HepG2 (cell line): ENCODE data around the gene METAP1D. TPM values are rescaled to one million over a fixed set of nuclear protein-coding genes. Genes with fewer than 3 reads are reported as not detected.

ENCODE experiments used
- ATF4 ChIP-seq, 2 experiments: fragments of 450-650 bp in 1 of 2; sonication (generic) in 1 of 2; formaldehyde crosslinking; IDR thresholded peaks; 2 replicates each; pipeline versions ENCODE4 v1.5.0 to v1.8.0; 2020 to 2022; ENCODE audit warnings: mild to moderate bottlenecking in 1 of 2, missing genetic modification reagents in 1 of 2
- CSRNP1 ChIP-seq: sonication (generic); formaldehyde crosslinking; IDR thresholded peaks from 2 replicates; pipeline ENCODE4 v1.8.1; 2023; ENCODE audit warnings: mild to moderate bottlenecking, missing genetic modification reagents
- GABPB1 ChIP-seq: IDR thresholded peaks from 2 replicates; pipeline ENCODE4 v1.6.1; 2016; ENCODE audit warnings: mild to moderate bottlenecking, missing genetic modification reagents, moderate library complexity, missing compliant biosample characterization
- GMEB2 ChIP-seq: IDR thresholded peaks from 2 replicates; pipeline ENCODE4 v1.6.1; 2016; ENCODE audit warnings: missing biosample characterization, missing genetic modification reagents, low read depth
- HNF1B ChIP-seq: sonication (generic); formaldehyde crosslinking; IDR thresholded peaks from 2 replicates; pipeline ENCODE4 v1.5.1; 2020; ENCODE audit warnings: mild to moderate bottlenecking, moderate library complexity, missing genetic modification reagents
- RARA ChIP-seq: IDR thresholded peaks from 2 replicates; pipeline ENCODE4 v1.6.1; 2016; ENCODE audit warnings: missing genetic modification reagents, missing compliant biosample characterization
- RFX3 ChIP-seq: IDR thresholded peaks from 2 replicates; pipeline ENCODE4 v1.6.1; 2016; ENCODE audit warnings: missing biosample characterization, missing genetic modification reagents
- RFXANK ChIP-seq: IDR thresholded peaks from 2 replicates; pipeline ENCODE4 v1.6.1; 2016
- SUZ12 ChIP-seq: fragments of 150-350 bp; IDR thresholded peaks from 2 replicates; pipeline ENCODE4 v1.6.1; 2014; ENCODE audit warnings: low read depth, low read length
- TMF1 ChIP-seq: sonication (generic); formaldehyde crosslinking; IDR thresholded peaks from 2 replicates; pipeline ENCODE4 v1.8.1; 2022; ENCODE audit warnings: low read depth, missing genetic modification reagents
- ZBTB10 ChIP-seq: sonication (generic); formaldehyde crosslinking; IDR thresholded peaks from 2 replicates; pipeline ENCODE4 v1.4.0; 2020; ENCODE audit warnings: missing genetic modification reagents, borderline replicate concordance
- ZFP36 ChIP-seq: fragments of 150-350 bp; IDR thresholded peaks from 2 replicates; pipeline ENCODE4 v1.6.1; 2018; ENCODE audit warnings: borderline replicate concordance, low read length, low read depth; ENCODE audit not compliant: partially characterized antibody
- ZFX ChIP-seq: sonication (generic); formaldehyde crosslinking; IDR thresholded peaks from 2 replicates; pipeline ENCODE4 v1.4.0; 2020; ENCODE audit warnings: mild to moderate bottlenecking, low read depth, missing genetic modification reagents, moderate library complexity
- ZNF552 ChIP-seq: sonication (generic); formaldehyde crosslinking; IDR thresholded peaks from 2 replicates; pipeline ENCODE4 v1.9.0; 2022; ENCODE audit warnings: missing genetic modification reagents, mild to moderate bottlenecking, borderline replicate concordance
- ZNF607 ChIP-seq: sonication (generic); formaldehyde crosslinking; IDR thresholded peaks from 2 replicates; pipeline ENCODE4 v1.5.1; 2020; ENCODE audit warnings: missing genetic modification reagents, mild to moderate bottlenecking, borderline replicate concordance
- ZNF639 ChIP-seq: conservative IDR thresholded peaks from 2 replicates; pipeline ENCODE4 v1.6.1; 2018; ENCODE audit warnings: missing genetic modification reagents
- ZNF781 ChIP-seq: sonication (generic); formaldehyde crosslinking; IDR thresholded peaks from 2 replicates; pipeline ENCODE4 v1.5.1; 2020; ENCODE audit warnings: borderline replicate concordance, mild to moderate bottlenecking, missing genetic modification reagents; ENCODE audit errors: not compliant biosample characterization
- ZNF788 ChIP-seq: sonication (generic); formaldehyde crosslinking; IDR thresholded peaks from 2 replicates; pipeline ENCODE4 v1.5.0; 2020; ENCODE audit warnings: mild to moderate bottlenecking, missing genetic modification reagents, borderline replicate concordance
- polyA plus RNA-seq, 8 experiments: library from polyadenylated mRNA; depleted of rRNA in 3 of 8; stranded (reverse) in 7 of 8; unstranded in 1 of 8; fragments of >200 nt; fragmentation: Illumina TruSeq in 4 of 8; extraction: Trizol in 4 of 8; gene quantifications; 2 replicates each; pipeline versions ENCODE4 v1.2.1 to v1.2.3, GENCODE V29; 2011 to 2016; ENCODE audit warnings: low read depth in 4 of 8, missing spikeins in 1 of 8, mixed read lengths in 1 of 8; ENCODE audit not compliant: insufficient read depth in 1 of 8
- total RNA-seq, 5 experiments: library from RNA; depleted of rRNA; stranded (reverse); fragments of >200 nt; fragmentation: Illumina TruSeq; extraction: Trizol; gene quantifications; 2 replicates each; pipeline ENCODE4 v1.2.3, GENCODE V29; 2016; ENCODE audit warnings: low read depth in 1 of 5

METAP1D gene
- total and polyA plus RNA-seq, 2 of the 13 experiments (the other 11 are each of a cell fraction or from before 2014, with no cell fraction given): 14.7 to 21.6 TPM

GRCh38 chr2:172109988-172110811, 110.4 kb downstream of the METAP1D start (continued):
- TF ChIP-seq ZFX (CRISPR knock-in tag) (peak; percentile 65), ZNF607 (no peak), SUZ12 (no peak), ATF4 (CRISPR knock-in tag; IDR thresholded peaks at IDR 0.05) (no peak), GMEB2 (CRISPR knock-in tag) (no peak), ZBTB10 (no peak), TMF1 (CRISPR knock-in tag) (no peak), CSRNP1 (CRISPR knock-in tag) (peak; percentile 64; the same call in 1 of the 2 replicates), ZNF781 (CRISPR knock-in tag) (no peak), HNF1B (CRISPR knock-in tag) (no peak), RFX3 (CRISPR knock-in tag) (no peak), ZNF552 (CRISPR knock-in tag) (no peak), ZNF788 (no peak), ZFP36 (no peak), RFXANK (CRISPR knock-in tag) (no peak), GABPB1 (CRISPR knock-in tag) (peak; percentile 39; the same call in 1 of the 2 replicates), RARA (CRISPR knock-in tag) (no peak), ZNF639 (CRISPR knock-in tag) (no peak)
